SH-SY5Y (cell line): Measurements from ENCODE around the gene FAM237B.

Experiments
- GATA2 ChIP-seq: IDR thresholded peaks from 2 replicates; pipeline ENCODE4 v1.6.1; 2011; ENCODE audit warnings: mild to moderate bottlenecking, low read depth, low read length
- GATA3 ChIP-seq: IDR thresholded peaks from 2 replicates; pipeline ENCODE4 v1.6.1; 2011; ENCODE audit warnings: low read depth, mild to moderate bottlenecking, low read length, moderate library complexity

Gene FAM237B

DNA sequence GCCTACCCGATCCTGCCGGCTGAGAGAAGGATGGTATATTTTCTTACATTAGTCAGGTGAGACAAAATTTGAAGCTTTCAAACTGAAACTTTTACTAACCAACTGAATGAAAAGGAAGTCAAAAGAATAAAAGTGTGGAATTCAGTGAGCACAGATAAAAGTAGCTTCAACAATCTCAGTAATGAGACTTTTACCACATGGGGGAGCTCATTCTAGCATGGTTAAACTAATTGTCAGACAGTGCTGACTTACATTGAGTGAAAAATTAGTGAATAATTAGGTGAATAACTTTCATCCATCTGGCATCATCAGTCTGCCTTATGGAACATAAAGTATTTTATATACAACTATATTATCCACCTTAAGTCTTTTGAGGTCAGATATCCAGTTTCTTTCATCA is 8.4 kb downstream of the FAM237B start:
- no peak for TF ChIP-seq GATA2
- no peak for TF ChIP-seq GATA3

- TF ChIP-seq GATA3 = no peak
- no peak for TF ChIP-seq GATA2
Measured at GRCh38 chr7:90311175-90311574, 9.9 kb downstream of the FAM237B start.

DNA sequence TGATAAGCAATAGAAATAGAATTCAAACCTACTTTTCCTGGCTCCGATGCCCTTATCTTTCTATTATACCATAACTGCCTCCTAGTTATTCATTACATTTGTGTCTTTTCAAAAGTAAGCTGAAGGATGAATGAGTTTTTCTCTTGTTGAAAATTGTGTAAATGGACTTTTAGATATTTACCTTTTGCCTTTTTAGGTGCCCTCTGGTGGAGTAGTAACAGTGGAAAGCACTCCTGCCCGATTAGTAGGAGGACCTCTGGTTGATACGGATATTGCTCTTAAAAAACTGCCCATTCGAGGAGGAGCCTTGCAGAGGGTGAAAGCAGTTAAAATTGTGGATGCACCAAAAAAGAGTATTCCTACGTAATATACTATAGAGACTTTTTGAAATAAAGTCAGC is 11.2 kb downstream of the FAM237B start:
- TF ChIP-seq GATA2 = no peak
- TF ChIP-seq GATA3 = no peak

GRCh38 chr7:90303241-90303640 is 17.9 kb downstream of the FAM237B start:
- TF ChIP-seq GATA2 (no peak), GATA3 (no peak)

GRCh38 chr7:90298145-90299038 is 22.7 kb downstream of the FAM237B start:
- TF ChIP-seq GATA3 (no peak), GATA2 (no peak)

DNA sequence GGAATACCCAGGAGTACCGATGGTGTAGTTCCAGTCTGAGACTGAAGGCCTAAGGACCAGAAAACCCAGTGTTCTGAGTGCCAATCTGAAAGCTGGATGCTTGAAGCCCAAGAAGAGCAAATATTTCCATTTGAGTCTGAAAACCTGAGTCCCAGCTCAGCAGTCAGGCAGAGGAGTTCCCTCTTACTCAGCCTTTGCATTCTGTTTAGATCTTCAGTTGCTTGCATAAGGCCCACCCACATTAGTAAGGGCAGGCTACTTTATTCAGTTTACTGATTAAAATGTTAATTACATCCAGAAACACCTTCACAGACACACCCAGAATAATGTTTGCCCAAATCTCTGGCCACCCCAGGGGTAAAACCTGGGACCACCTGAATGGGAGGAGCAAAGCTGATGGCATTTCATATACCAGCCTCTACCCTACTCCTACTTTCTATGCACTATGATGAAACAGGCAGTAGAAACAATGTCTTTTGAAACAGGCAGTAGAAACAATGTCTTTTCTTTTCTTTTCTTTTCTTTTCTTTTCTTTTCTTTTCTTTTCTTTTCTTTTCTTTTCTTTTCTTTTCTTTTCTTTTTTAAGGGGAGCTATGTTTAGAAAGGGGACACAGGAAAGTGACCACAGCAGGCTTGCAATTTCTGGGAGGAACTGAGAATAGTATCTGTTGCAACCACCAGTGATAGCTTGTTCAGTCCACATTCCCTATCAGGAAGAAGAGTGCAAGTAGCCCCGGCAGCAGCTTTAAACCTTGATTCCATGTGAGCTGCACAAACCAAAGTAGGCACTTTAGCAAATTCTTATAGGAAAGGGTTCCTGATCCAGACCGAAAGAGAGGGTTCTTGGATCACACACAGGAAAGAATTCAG is 30.6 kb downstream of the FAM237B start:
- TF ChIP-seq GATA2 (no peak), GATA3 (no peak)

- TF ChIP-seq GATA2 (no peak), GATA3 (no peak)
Measured at GRCh38 chr7:90288154-90288553, 33.0 kb downstream of the FAM237B start.

- TF ChIP-seq GATA2 (no peak), GATA3 (no peak)
Measured at GRCh38 chr7:90276033-90276728, 44.9 kb downstream of the FAM237B start.

DNA sequence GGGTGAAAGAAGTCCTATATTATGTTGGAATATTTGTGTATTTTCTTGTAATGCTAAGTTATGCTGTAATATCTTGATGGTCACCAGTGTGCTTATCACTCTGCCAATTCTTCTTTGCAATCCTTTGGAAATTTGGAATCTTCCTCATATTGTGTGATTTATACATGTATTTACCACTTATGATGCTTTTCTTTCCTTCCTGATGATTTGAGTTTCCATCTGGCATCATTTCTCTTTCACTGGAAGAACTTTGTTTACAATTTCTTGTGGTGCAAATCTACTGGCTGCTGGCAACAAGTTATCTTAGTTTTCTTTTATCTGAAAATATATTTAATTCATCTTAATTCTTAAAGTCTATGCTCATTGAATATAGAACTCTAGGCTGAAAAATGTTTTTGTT is 46.9 kb downstream of the FAM237B start:
- no peak for TF ChIP-seq GATA3

DNA sequence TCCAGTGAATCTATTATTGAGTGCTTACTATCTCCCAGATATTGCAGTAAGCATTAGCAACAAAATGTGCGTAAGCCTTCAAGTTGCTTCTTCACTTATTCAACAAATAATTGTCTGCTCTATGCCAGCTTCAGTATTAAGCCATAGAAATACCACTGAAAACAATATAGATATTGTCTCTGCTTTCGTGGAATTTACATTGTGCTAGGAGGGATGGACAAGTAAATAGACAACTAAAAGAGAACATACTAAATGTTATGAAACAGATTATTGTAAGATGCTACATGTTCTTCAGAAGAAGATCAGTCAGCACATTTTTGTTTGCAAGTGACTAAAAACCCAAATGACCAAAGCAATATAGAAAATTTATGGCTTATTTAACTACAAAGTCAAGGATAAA is 48.9 kb downstream of the FAM237B start:
- TF ChIP-seq GATA2 = no peak
- TF ChIP-seq GATA3 = no peak

DNA sequence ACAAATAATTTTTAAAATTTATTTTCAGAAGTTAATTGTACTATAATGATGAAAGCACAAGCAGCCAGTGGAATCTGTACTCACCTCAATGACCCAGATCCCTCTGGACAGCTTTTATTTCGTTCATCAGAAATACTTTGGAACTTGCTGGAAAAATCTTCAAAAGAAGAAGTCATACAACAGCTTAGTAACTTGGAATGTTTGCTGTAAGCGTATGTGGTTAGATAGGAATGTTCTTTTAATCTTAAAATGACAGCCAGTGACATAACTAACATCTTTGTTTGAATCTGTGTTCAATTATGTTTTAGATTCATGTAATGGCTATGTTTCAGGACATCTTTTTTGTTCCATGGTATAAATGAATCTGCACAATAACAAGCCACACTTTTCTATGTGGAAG is 49.4 kb downstream of the FAM237B start:
- no peak for TF ChIP-seq GATA3
- TF ChIP-seq GATA2 = no peak

GRCh38 chr7:90270431-90271178 is 50.5 kb downstream of the FAM237B start:
- TF ChIP-seq GATA3 = no peak
- TF ChIP-seq GATA2 = no peak

GRCh38 chr7:90269163-90269562 is 51.9 kb downstream of the FAM237B start:
- no peak for TF ChIP-seq GATA2
- TF ChIP-seq GATA3 = no peak
